ENCODE data around the gene C2orf92.
A peak's percentile ranks its signal among the peaks of the same experiment; 100 is the strongest.
"Not testable (repeated sequence)": the region's sequence is repeated elsewhere in the genome, so short reads cannot be mapped to it uniquely, and the experiment has no call there.

C2orf92 gene

DNA sequence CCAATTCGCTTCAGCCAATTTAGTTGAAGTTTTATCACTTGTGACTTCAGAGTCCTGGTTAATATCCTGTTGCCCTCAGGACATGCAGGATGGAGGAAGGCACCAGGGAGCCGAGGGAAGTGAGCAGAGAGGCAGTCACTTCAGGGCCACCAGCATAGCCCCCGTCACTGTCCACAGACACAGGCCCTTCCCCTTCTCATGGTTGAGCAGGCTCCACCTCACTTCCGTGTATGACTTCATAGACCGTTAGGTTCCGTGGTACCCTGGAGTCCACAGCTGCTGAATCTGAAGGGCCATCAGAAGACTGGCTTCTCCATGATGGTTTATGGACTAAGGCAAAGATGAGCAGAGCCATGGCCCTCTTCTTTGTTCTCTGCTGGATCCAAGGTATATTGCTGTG is at the start of gene C2orf92:
C2orf92 (plus strand) TSS at position 266 of the 400 bp plus-strand sequence; CDS start at position 342, 76 bp downstream.
- no peak for DNase-seq

GRCh38 chr2:97620492-97620891 is 49.0 kb upstream of the C2orf92 start:
- not testable (repeated sequence) for DNase-seq

- DNase-seq: not testable (repeated sequence)
Measured at GRCh38 chr2:97622976-97623375, 46.5 kb upstream of the C2orf92 start.

- not testable (repeated sequence) for DNase-seq
Measured at GRCh38 chr2:97625354-97626048, 44.0 kb upstream of the C2orf92 start.

DNA sequence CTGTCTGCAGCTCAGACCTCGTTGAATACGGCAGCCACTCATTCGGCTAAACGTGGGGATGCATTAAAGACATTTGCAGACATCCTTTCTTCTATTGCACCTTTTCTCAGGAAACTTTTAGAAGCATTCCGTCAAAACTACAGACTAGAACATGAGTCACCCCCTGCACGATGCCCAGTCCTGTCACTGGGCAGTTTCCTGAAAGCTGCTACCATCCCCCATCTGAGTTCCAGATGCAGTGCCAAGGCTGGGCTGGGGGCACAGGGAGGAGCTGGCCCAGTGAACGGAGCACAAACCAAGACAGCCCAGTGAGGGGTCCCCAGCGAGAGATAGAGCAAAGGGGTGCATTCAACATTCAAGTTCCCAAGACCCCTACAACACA is 43.5 kb upstream of the C2orf92 start:
- DNase-seq: not testable (repeated sequence)

GRCh38 chr2:97644023-97644717 is 25.3 kb upstream of the C2orf92 start:
- DNase-seq: no peak

DNA sequence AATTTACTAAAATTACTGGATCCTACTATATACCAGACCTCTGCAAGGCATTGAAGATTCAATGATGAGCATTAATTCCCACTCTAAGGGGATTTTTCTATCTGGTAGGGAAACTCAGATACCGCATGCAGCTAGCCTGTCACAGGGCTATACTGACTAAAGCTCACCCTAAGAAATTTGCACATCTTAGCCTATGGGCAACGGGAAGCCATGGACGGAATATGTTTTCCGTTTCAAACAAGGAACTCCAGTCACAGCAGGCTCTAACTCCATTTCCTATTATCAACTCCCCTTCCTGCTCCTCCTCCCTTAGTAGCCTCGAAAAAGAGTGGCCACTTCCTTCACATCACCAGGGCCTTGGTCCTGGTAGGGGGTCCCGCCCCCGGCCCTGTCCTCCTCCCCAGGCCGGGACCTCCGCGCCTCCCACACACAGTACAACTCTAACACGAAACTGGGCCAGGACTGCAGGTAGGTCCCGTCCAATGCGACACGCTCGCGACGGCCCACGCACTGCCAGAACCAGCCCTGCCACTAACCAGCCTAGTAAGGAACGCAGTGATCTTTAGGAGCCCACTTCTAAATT is 24.3 kb upstream of the C2orf92 start:
- DNase-seq: no peak

GRCh38 chr2:97645695-97646629 is 23.6 kb upstream of the C2orf92 start, which contains the start of gene COX5B:
COX5B (plus strand) TSS chr2:97646062; CDS start chr2:97646087, 25 bp downstream.
- DNase-seq: peak; percentile 99

GRCh38 chr2:97646977-97647376 is 22.5 kb upstream of the C2orf92 start:
- no peak for DNase-seq

GRCh38 chr2:97651114-97651513 is 18.4 kb upstream of the C2orf92 start:
- DNase-seq: no peak

GRCh38 chr2:97653473-97653872 is 16.0 kb upstream of the C2orf92 start:
- no peak for DNase-seq

DNA sequence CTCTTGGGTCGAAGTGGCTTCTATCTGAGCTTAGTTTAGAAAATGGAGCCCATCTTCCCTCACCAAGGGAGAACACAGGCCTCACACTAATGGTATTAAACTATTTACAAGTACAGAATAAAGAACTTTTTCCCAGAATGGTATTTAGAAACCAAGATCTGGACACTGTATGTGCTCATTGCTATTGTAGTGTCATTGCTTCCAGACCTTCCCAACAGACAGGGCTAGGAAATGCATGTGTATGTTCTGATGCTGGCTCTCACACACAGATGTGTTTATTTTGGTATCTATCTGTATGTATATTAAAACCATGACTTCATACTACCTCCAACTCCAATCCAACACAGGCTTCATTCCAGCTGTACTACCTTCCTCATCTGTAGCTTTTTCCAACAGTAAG is 15.6 kb upstream of the C2orf92 start:
- no peak for DNase-seq

DNA sequence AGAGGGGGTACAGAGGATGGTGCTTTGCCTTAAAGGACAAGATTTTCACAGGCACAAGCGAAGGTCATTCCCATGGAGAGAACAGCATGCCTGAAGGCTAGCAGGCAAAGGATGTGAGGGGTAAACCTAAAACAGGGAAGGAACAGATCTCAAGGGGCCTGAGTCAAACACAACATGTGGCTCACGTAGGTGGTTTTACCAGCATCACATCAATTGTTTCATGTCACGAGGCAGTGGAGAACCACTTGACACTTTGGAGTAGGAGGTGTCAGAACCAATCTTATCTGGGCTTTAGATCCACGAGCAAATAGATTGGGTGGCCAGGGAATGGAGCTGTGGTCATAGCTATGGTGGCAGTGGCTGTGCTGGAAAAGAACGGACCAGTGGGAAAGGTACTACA is 15.2 kb upstream of the C2orf92 start:
- DNase-seq: no peak

DNA sequence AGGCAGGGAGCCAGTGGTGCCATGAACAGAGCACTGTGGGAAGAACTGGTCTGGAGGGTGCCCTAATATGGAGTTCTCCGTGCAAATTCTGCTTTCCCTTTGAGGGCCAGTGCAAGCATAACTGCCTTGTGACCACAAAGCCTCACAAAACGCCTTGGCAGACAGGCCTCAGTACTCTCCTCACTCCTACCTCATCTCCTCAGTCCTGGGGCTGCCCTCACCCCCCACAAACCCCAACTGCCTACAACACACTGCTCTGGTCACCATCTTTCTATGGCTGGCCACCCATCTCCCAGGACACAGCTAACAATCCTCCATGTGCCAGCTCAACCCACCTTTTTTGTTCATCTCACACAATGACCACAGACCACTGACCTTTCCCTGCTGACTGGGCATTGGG is 14.7 kb upstream of the C2orf92 start:
- DNase-seq: no peak

DNA sequence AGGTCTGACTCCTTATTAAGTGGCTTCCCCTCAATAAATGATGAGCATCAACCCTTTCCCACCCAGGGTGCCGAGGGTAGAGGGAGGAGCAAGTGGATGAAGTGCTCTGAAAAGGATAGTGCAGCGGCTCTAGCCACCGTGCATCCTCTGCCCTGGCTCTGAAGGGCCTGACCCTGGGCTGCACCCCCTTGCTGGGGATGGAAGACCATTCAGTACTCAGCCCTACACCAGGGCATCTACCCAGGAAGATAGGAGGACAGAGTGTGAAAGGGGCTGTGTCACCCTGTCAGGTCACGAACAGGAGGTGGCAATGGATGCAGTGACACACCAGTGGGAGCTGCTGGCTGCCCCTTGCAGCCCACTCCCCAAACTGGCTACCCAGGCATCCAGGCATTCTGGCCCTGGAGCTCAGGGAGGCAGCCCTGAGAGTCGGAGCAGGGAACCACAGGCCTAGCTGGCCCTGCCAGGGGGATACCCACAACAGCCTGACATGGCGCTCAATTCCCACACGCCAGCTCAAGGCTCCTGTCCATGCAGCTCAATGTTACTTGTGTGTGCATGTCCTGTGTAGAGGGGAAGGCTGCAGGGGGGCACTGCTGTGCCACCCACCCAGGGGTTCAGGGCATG is 13.3 kb upstream of the C2orf92 start:
- DNase-seq: no peak

GRCh38 chr2:97656905-97657587 is 12.5 kb upstream of the C2orf92 start:
- no peak for DNase-seq

DNA sequence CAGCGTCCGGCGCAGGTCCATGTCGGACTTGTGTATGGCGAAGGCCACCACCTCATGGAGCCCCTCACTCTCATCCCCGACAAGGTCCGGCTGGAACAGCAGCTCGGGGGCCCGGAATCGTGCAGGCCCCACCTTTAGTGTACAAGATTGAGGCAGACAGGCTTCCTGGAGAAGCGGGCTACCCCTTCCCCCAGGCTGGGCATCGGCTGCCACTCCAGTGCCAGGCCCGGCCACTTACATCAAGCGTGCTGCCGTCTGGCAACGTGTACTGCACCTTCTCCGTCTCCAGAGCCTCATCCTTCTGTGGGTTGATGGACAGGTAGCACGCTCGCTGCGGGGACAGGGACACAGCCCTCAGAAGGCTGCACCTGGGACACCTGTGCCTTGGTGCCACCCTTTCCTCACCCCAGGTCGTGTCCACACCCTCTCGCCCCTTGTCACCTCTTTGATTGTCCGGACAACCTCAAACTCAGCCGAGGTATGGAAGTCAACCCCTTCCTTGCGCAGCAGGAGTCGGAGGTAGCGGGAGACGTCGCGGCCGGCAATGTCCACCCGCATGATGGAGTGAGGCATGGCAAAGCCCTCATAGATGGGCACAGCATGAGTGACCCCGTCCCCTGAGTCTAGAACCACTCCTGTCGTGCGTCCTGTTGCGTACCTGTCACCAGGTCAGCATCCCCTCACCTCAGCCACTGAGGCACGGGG is 11.4 kb upstream of the C2orf92 start:
- no peak for DNase-seq

GRCh38 chr2:97658691-97659157 is 10.8 kb upstream of the C2orf92 start:
- DNase-seq: no peak

- DNase-seq: no peak
Measured at GRCh38 chr2:97659256-97660043, 10.1 kb upstream of the C2orf92 start.
